Inflammatory macrophage treated with lipopolysaccharide for 4 hours (primary cell): Measurements from ENCODE around the gene SLC35G2.
A peak's percentile ranks its signal among the peaks of the same experiment; 100 is the strongest.
"Not testable (repeated sequence)": the region's sequence is repeated elsewhere in the genome, so short reads cannot be mapped to it uniquely, and the experiment has no call there.

Experiments used
- DNase-seq: peaks from one replicate; pipeline ENCODE4 v3.0.0-alpha.2; 2020

SLC35G2 gene

DNA sequence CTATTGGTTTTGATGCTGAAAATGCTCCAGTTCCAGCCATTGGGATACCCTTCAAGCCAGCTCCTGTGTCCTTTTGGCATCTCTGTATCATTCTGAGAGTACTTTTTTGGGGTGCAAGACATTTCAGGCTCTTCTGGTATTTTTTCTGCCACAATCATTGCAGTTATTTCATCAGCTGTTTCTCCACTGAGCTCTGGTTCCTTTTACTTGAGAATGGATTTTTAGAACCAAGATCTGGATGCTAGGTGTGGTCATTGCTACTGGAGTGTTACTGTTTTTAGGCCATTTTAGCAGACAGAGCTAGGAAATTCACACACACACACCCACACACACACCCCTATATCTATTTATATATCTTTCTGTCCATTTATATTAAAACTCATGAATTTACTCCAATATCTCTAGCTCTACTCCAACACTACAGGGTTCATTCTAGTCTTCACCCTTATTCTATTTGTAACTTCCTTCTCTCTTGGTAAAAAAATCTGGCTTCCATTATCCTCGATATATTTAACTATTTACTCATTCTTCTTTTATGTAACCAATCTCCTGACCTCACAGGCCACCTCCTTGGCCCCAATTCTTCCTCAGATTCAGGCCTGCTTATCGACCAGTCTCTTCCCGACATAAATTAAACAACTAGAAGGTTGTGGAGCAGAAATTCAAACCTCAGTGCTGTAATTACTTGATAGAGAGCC, 17.0 kb downstream of the SLC35G2 start:
- no peak for DNase-seq

DNA sequence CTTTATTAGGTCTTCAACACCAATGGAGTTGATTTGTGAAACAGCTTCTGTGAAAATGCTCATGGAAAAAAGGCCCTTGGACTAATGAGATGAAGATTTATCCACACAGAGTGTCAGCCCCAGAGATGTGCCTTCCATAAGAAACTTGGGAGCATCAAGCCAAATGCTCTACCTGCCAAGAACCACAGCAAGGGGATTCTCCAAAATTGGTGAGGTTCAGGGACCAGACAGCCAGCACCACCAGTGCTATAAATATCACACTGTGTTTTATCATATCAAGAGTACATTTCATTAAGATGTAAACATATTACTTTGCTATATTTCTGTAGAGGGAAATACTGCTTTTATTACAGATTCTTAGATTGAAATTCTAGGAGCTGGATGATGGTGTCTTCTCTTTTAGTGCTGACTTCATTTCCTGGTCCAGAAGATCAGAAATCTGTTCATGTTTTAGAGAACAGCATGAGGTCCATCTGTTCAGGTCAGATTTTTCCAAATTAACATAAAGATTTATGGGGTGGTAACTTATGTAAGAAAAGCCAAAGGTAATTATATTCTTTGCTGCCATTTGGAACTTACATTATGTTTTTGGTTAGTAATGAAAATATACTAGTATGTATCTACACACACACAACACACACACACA, 17.7 kb downstream of the SLC35G2 start:
- no peak for DNase-seq

DNA sequence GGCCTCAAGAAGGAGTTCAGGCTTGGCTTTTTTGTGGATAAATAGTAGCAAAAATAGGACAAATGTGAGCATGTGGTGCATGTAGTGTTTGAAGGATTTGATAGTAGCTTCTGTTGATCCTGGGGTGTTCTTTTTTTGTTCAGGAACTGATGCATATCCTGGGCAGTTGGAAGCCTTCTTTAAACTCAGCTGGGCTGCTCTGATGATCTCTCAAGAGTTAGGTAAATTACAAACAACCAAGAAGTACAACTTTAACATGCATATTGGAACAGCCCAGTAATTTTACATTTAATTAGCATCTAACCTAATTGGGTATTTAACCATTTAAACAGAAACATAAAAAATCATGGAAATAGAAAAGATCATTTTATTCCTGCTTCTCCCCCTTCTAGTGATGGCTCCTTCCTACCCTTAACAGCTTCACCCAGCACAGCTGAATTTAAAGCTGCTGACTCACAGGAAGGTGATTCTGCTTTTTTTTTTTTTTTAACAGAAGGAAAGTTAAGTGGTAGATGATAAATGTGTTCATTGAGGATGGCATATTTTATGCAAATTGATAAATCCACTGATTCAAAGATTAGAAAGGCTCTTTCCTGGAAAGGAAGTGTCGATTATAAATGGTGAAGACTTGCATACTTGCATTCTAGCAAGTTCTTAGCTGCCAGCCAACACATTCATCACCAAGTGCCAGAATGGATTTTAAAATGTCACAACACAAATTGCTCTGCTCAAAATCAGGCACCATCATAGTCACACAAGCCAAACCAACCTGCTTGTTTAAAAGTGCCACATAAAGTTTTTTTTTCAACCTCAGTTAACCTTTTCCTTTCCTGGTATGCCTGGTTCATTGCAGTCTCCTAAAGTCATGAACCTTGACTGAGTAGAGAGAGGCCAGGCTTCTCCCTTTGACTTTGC, 20.0 kb downstream of the SLC35G2 start:
- DNase-seq, result no peak

GRCh38 chr3:136839556-136839931, 20.6 kb downstream of the SLC35G2 start:
- no peak for DNase-seq

DNA sequence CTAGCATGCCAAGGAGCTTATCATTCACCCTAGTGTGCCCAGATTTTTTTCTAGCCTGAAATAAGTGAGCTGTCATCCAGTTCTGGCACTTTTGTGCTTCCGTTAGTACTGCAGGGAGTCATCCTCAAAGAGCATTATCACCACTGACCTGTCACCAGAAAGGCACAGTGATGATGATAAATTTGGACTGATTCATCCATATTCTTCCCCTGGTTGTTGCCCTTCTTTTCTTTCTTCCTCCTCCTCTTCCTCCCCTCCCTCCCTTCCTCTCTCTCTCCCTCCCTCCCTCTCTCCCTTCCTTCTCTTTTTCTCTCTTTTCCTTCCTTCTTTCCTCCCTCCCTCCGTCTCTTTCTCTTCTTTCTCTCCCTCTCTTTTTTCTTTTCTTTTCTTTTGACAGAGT, 21.3 kb downstream of the SLC35G2 start:
- no peak for DNase-seq

- no peak for DNase-seq
Observed at GRCh38 chr3:136842294-136842693, 23.4 kb downstream of the SLC35G2 start.

DNA sequence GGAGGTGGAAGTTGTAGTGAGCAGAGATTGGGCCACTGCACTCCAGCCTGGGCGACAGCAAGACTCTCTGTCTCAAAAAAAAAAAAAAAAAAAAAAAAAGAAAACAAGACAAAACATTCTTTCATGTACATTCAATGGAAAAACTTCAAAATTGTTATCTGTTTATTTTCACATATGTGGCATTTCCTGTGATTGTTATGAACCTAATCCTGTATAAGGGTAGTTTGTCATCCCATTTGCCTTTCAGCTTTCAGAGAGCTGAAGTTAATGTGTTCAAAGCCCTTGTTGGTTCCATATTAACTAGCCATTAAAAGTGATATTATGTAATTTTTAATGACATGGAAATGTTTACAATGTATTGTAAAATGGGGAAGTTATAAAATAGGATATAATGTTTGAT, 25.8 kb downstream of the SLC35G2 start:
- DNase-seq, result no peak

DNA sequence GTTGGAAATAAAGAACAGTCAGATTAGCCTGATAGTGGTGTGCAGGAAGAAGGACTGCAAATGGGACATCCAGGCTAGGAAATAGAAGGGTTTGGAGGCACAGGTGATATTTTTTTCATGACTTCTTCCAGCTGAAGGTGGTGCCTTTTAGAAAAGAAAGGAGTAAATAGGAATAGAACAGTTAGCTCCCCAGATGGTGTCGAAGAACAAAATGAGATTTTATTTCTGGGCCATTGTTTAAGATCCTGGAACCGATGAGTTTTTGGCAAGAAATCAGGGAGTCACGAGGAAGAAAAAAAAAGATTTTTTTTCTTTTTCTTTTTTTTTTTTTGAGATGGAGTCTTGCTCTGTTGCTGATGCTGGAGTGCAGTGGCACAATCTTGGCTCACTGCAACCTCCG, 33.3 kb downstream of the SLC35G2 start:
- no peak for DNase-seq

- peak; percentile 62 for DNase-seq
Observed at GRCh38 chr3:136856665-136857064, 37.7 kb downstream of the SLC35G2 start.

DNA sequence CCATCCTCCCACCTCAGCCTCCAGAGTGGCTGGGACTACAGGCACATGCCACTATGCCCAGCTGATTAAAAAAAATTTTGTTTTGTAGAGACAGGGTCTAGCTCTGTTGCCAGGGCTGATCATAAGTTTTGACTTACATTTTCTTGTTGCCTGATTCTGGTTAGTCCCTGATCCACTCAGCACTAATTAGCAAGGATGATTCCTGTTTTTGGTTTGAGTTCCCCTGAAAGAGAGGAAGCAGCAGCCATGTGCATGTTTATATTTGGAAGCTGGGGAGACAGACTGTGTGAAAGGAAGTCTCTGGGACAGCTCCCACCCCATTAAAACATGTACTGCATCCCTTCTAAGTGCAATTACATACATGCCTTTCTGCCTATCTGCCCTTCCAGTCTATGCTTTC, 39.5 kb downstream of the SLC35G2 start:
- peak; percentile 86 for DNase-seq

- no peak for DNase-seq
Observed at GRCh38 chr3:136860541-136860940, 41.6 kb downstream of the SLC35G2 start.

DNA sequence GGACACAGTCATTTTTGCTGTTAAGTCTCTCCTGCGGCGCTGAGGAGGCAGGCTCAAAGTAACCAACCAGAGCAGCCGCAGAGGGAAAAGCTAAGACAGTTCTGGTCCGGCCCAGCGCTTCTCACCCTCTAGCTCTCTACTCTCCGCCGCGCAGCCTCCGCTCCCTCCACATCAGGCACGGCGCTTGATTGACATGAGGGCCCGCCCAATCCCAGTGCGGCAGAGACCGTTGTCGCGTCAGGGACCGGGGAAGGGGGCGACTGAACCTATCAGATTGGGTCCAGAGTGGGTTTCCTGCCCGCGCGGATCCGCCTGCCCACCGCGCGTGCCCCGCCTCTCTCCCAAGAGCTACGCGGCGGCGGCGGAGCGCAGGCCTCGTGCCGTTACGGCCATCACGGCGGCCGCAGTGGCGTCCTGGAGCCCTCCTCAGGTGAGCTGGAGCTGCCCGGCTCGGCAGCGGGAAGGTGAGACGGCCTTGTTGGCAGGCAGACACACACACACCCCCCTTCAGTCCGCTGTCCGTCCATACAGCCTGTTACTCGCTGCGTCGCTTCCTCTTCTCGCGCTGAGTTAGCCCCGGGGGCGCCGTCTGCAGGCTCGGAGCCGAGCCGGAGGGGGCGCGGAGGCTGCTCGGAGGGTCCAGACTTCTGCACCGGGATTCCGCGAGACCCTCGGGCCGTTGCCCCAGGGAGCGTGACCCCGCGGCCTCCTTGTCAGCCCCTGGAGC, 43.1 kb downstream of the SLC35G2 start, which contains the start of gene NCK1:
TSS of gene NCK1 (plus strand) at position 319 of the 727 bp plus-strand sequence. CDS start 65,794 bp downstream, outside the sequence.
- DNase-seq, result peak; percentile 98

- DNase-seq, result peak; percentile 32
Observed at GRCh38 chr3:136862617-136863322, 43.8 kb downstream of the SLC35G2 start.

- DNase-seq, result no peak
Observed at GRCh38 chr3:136869282-136869681, 50.4 kb downstream of the SLC35G2 start.

- not testable (repeated sequence) for DNase-seq
Observed at GRCh38 chr3:136872258-136872657, 53.3 kb downstream of the SLC35G2 start.

GRCh38 chr3:136879510-136879909, 60.6 kb downstream of the SLC35G2 start:
- DNase-seq, result not testable (repeated sequence)

DNA sequence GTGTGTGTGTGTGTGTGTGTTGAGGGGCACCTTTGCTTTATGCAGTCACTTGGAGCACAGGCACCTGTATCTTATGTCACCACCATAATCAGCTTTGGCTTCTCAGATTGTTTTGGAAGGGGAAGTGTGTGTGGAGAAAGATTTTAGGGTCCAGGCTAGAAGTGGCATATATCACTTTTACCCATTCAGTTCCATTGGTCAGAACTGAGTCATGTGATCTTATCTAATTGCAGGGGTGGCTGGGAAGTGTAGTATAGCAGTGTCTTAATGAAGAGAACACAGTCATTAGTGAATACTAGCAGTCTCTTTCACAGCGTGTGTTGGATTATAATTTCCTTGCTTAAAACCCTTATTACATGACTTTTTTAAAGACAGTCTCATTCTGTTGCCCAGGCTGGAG, 63.6 kb downstream of the SLC35G2 start:
- DNase-seq, result no peak

DNA sequence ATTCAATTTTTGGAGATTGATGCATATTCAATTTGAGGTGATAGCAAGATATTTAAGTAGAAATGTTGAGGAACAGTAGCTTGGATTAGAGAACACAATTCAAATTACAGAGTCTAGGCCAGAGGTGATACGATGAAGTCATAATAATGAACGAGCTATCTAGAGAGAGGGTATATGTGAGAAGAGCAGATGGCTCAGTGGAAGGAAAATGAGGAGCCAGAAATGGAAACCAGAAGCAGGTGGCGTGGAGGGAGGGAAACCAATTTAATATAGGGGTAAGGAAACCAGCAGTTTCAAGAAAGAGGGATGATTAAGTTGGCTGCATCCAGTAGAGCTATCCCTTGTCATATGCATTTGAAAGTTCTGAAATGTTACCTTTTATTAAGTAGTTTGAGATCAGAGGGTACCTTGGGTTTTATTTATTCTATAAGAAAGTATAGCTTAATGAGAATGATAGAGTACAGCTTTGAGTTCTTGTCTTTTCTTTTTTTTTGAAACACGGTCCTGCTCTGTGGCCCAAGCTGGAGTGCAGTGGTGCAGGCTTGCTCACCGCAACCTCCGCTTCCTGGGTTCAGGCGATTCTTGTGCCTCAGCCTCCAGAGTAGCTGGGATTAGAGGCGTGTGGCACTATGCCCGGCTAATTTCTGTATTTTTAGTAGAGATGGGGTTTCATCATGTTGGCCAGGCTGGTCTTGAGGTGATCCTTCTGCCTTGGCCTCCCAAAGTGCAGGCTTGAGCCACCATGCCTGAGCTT, 65.2 kb downstream of the SLC35G2 start:
- DNase-seq, result no peak

- DNase-seq, result no peak
Observed at GRCh38 chr3:136885357-136886213, 66.7 kb downstream of the SLC35G2 start.

- DNase-seq, result no peak
Observed at GRCh38 chr3:136889947-136890346, 71.0 kb downstream of the SLC35G2 start.
